GM18511 (cell line): ENCODE results near the gene TMEM126B.
"Not testable (repeated sequence)": the region's sequence is repeated elsewhere in the genome, so short reads cannot be mapped to it uniquely, and the experiment has no call there.

Experiments used
- ATAC-seq: cut with Tn5 transposase; IDR thresholded peaks from one replicate; pipeline ENCODE4 v1.9.1; 2021; ENCODE audit warnings: mild to moderate bottlenecking, moderate library complexity; ENCODE audit not compliant: unreplicated experiment

TMEM126B gene

GRCh38 chr11:85627998-85628770 lies at the start of gene TMEM126B:
Gene TMEM126B (plus strand): TSS chr11:85628593. CDS start chr11:85628608, 15 bp downstream.
- peak; percentile 99 for ATAC-seq

DNA sequence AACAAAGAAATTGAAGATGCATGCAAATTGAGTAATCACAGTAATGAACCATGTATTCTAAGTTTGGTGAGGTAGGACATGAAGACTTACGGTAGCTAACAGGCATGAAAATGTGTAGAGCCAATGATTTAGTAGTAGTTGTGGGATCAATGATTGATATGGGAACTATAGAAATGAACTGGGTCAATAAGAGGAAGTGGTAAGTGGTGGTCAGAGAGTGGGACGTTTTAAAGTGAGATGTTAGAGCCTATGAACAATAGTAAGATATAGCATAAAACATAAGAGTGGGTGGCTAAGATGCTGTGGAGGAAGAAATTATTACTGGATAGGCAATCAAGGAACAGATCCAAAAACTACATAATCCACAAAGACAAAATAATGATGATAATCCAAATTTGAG lies 46.3 kb upstream of the TMEM126B start:
- no peak for ATAC-seq

GRCh38 chr11:85589373-85589772 lies 39.0 kb upstream of the TMEM126B start:
- no peak for ATAC-seq

GRCh38 chr11:85590848-85591483 lies 37.4 kb upstream of the TMEM126B start:
- ATAC-seq: no peak

- ATAC-seq: peak; percentile 71
Observed at GRCh38 chr11:85595285-85595884, 33.0 kb upstream of the TMEM126B start.

- no peak for ATAC-seq
Observed at GRCh38 chr11:85596886-85597285, 31.5 kb upstream of the TMEM126B start.

DNA sequence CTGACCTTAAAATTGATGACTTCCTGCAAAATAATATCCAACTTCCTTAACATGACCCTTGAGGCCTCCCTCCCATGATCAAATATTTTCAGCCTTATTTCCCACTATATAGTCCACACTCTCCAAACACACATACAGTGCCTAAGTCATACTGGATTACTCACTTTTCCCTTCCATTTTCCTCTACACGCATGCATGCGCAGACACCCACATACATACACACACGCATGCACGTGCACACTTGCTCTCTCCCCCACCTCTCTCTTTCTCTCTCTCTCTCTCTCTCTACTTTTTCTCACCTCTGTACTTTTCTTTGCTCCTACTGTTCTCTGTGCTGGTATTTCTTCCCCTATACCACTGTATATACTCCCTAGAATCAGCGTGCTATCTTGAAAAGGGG lies 29.3 kb upstream of the TMEM126B start:
- no peak for ATAC-seq

GRCh38 chr11:85602526-85603213 lies 25.7 kb upstream of the TMEM126B start:
- ATAC-seq: no peak

- ATAC-seq: no peak
Observed at GRCh38 chr11:85603220-85603619, 25.2 kb upstream of the TMEM126B start.

DNA sequence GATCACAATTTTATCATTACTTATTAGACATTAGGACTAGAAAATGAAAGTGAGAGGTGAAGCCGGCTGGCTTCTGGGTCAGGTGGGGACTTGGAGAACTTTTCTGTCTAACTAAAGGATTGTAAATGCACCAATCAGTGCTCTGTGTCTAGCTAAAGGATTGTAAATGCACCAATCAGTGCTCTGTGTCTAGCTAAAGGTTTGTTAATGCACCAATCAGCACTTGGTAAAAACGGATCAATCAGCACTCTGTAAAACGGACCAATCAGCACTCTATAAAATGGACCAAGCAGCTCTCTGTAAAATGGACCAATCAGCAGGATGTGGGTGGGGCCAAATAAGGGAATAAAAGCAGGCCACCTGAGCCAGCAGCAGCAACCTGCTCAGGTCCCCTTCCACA lies 22.2 kb upstream of the TMEM126B start:
- ATAC-seq: not testable (repeated sequence)

GRCh38 chr11:85608621-85609020 lies 19.8 kb upstream of the TMEM126B start:
- not testable (repeated sequence) for ATAC-seq

- not testable (repeated sequence) for ATAC-seq
Observed at GRCh38 chr11:85609286-85609685, 19.1 kb upstream of the TMEM126B start.

DNA sequence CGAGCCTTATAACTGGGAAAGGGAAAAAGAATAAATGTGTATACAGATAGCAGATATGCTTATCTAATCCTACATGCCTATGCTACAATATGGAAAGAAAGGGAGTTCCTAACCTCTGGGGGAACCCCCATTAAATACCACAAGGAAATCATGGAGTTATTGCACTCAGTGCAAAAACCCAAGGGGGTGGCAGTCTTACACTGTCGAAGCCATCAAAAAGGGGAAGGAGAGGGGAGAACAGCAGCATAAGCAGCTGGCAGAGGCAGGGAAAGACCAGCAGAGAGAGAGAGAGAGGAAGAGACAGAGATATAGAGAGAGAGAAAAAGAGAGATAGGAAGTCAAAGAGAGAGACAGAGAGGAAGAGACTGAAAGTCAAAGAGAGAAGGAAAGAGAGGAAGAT lies 16.8 kb upstream of the TMEM126B start:
- not testable (repeated sequence) for ATAC-seq

GRCh38 chr11:85619499-85619898 lies 8.9 kb upstream of the TMEM126B start:
- ATAC-seq: no peak

GRCh38 chr11:85620256-85620655 lies 8.1 kb upstream of the TMEM126B start:
- no peak for ATAC-seq

DNA sequence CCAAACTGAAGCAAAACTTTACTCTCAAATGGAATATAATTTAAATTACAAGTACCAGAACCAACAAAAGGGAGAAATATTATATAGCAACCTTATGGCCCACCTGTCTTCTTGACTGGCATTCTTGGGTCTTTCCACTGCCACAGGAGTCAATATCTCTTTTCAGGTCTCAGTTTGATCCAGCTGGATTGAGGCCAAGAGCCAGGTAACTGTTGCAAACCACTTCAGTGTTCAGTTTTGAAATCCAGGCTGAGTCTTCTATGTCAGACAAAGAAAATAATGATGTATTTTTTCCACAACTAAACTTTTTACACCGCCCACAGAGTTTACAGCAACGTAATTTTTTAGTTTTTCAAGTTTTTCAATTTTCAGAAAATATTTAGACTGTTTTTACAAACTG lies 1.9 kb upstream of the TMEM126B start:
- no peak for ATAC-seq

DNA sequence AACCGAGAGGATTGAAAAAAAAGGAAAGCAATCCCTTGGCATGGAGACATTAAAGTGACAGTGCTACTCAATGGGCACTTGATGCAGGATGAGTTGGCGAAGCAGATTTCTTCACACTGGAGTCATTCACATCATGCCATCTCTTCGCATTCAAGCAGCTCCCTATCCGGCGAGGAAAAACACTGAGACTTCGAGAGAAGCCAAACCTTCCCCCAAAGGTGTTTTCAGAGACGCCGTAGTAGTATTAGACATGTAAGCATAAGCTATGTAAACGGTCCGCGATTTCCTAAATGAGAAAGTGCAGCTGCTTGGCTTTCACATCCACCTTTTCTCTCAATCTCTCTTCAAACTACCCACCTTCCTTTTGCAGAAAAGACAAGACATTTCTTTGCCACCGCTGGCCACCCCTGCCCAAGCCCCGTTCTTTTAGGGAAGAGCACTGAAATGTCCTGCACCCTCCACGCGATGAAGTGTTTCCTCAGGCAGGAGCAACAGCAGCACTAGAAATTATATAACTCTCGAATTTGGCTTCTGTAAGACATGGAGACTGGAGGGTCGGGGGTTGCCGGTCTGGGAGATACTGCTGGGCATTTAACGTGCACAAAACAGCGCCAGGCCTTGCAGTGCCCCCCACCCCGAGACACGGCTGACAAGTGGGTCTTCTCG lies 928 bp upstream of the TMEM126B start, which contains the start of gene DLG2:
TSS of gene DLG2 (minus strand) at position 13 of the 666 bp plus-strand sequence.
- peak; percentile 2 for ATAC-seq

DNA sequence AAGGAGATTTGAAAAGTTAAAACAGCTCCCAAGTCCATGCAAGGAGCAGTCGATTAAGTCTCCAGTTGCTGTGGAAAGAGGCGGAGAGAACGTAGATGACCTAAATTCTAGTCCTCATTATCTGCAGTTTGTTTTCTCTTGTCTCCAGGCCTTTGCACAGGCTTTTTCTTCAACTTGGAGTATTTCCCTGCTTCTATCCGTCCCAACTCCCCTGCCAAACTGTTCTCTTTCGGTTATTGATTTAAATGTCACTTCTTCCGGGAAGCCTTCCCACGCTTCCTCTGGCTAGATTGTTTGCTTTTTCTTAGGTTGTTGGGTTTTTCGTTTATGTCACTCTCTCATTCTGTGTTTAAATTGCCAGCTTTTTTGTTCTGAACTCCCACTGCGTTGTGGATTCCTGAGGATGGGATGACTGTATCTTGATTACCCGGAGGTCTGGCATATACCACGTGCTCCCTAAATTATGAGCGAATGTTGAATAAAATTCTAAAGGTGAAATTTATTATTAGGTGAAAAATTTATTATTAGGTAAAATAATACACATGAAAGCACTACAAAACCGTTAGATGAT lies 463 bp downstream of the TMEM126B start:
- peak; percentile 18 for ATAC-seq

GRCh38 chr11:85634747-85635146 lies 6.4 kb downstream of the TMEM126B start:
- no peak for ATAC-seq

DNA sequence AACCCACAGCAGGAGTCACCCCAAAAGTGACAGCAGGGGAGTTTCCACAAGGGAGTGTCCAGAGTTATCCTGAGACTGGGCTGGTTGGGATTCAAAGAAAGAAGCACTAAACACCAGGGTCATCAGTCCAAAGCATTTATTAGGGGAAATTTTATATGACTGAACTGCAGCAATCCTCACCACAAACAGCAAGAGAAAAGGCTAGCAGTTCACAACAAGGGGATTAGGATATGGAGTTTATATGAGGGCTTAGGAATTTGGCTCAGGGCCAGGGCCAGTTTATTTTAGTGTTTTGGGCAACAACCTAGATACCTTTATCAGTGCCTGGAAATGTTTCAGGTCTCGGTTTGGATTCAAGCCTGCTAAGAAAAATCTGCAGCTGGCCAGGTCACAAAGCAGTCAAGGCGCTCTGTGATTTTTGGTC lies 14.8 kb downstream of the TMEM126B start:
- no peak for ATAC-seq
